Cardiac muscle cell (in vitro differentiated cells and primary cell): Measurements from ENCODE around the gene LRRC2. TPM values are rescaled to one million over a fixed set of nuclear protein-coding genes. Genes with fewer than 3 reads are reported as not detected.
"Not testable (repeated sequence)": the region's sequence is repeated elsewhere in the genome, so short reads cannot be mapped to it uniquely, and the experiment has no call there.

Experiments
- DNase-seq, 2 donors: peaks; one replicate each; pipeline versions ENCODE4 v3.0.0 to v3.0.0-alpha.2; 2010 to 2017; ENCODE audit warnings: low read depth in 1 of 2, low spot score in 1 of 2
- H3K27ac ChIP-seq: fragments of 200-600 bp; sonication (generic); 2 replicates; pipeline ENCODE4 v1.5.1; 2016
- H3K27me3 ChIP-seq: fragments of 200-600 bp; sonication (generic); 2 replicates; pipeline ENCODE4 v1.6.0; 2016; ENCODE audit warnings: control low read depth
- H3K36me3 ChIP-seq: fragments of 200-600 bp; sonication (generic); 2 replicates; pipeline ENCODE4 v1.5.1; 2016; ENCODE audit warnings: control low read depth
- H3K4me1 ChIP-seq: fragments of 200-600 bp; sonication (generic); 2 replicates; pipeline ENCODE4 v1.8.1; 2017; ENCODE audit warnings: low read depth, mild to moderate bottlenecking, mixed run types
- H3K4me3 ChIP-seq: fragments of 200-600 bp; sonication (generic); 2 replicates; pipeline ENCODE4 v1.5.1; 2016; ENCODE audit warnings: mild to moderate bottlenecking
- H3K9me3 ChIP-seq: fragments of 200-600 bp; sonication (generic); 2 replicates; pipeline ENCODE4 v1.5.1; 2017; ENCODE audit warnings: low read depth, mild to moderate bottlenecking, control low read depth
- polyA plus RNA-seq: library from polyadenylated mRNA; unstranded; fragments of >200 nt; fragmentation: Nextera tagmentation; extraction: Ambion mirVana; gene quantifications from 2 replicates; pipeline ENCODE4 v1.2.1, GENCODE V29; 2016
- total RNA-seq: library from RNA; depleted of rRNA; stranded (reverse); fragments of >200 nt; gene quantifications from 2 replicates; pipeline ENCODE4 v1.2.3, GENCODE V29; 2016
- TF ChIP-seq, protein P1 (sequence below): IDR thresholded peaks from 2 replicates; pipeline ENCODE4 v1.5.1; 2012; ENCODE audit warnings: low read depth, mild to moderate bottlenecking, low read length

Gene LRRC2
- total and polyA plus RNA-seq, 2 experiments from 2014 or later = 0.77 to 1.6 TPM

GRCh38 chr3:46578973-46579755 lies 13.1 kb upstream of the LRRC2 start:
- DNase-seq = no peak
- TF ChIP-seq, protein P1, sequence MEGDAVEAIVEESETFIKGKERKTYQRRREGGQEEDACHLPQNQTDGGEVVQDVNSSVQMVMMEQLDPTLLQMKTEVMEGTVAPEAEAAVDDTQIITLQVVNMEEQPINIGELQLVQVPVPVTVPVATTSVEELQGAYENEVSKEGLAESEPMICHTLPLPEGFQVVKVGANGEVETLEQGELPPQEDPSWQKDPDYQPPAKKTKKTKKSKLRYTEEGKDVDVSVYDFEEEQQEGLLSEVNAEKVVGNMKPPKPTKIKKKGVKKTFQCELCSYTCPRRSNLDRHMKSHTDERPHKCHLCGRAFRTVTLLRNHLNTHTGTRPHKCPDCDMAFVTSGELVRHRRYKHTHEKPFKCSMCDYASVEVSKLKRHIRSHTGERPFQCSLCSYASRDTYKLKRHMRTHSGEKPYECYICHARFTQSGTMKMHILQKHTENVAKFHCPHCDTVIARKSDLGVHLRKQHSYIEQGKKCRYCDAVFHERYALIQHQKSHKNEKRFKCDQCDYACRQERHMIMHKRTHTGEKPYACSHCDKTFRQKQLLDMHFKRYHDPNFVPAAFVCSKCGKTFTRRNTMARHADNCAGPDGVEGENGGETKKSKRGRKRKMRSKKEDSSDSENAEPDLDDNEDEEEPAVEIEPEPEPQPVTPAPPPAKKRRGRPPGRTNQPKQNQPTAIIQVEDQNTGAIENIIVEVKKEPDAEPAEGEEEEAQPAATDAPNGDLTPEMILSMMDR = no peak
- peaks cover 36% of the 10 kb centered on the region for H3K4me1 ChIP-seq
- H3K9me3 ChIP-seq = no peaks in the 10 kb centered on the region
- peaks cover 21% of the 10 kb centered on the region for H3K27me3 ChIP-seq
- H3K27ac ChIP-seq = no peak overlapping the region
- H3K36me3 ChIP-seq = no peaks in the 10 kb centered on the region
- no peak overlapping the region for H3K4me3 ChIP-seq

DNA sequence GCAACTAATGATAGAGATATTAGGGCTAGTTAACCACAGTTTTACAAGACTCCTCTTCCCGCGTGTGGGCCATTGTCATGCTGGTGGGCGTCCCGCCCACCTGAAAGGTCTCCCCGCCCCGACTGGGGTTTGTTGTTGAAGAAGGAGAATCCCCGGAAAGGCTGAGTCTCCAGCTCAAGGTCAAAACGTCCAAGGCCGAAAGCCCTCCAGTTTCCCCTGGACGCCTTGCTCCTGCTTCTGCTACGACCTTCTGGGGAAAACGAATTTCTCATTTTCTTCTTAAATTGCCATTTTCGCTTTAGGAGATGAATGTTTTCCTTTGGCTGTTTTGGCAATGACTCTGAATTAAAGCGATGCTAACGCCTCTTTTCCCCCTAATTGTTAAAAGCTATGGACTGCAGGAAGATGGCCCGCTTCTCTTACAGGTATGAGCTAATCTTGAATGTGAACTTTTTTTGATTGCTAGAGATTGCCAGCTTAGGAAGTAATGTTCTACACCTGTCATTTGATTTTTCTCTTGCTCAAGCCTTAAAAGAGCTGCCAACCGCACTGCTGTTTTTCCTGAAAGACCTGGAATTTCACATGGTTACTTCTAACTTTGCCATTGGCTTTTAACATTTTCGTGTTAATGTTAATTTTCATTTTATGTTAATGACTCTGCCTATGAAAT lies 11.6 kb upstream of the LRRC2 start:
- not testable (repeated sequence) for H3K27ac ChIP-seq, DNase-seq, H3K4me3 ChIP-seq, H3K36me3 ChIP-seq, H3K9me3 ChIP-seq
- Histone ChIP-seq H3K27me3 (peaks cover 21% of the 10 kb centered on the region), H3K4me1 (peaks cover 44% of the 10 kb centered on the region)

DNA sequence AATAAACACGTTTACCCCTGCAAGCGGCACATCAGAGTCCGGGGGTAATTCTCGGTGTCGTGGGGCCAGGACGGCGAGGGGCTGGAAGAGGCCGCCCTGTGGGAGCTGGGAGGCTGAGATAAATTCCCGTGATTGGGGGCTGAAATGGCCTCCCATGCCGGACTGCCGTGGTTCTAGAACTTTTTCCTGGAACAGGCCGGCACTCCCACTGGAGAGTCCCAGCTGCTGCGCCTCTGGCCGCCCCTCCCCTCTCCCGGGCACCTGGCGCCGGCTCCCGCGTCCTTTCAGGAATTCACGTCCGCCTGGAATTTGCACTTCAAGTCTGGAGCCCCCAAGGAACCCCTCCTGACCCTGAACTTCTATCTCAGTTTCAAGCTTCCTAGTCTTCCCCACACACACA lies 10.8 kb upstream of the LRRC2 start:
- Histone ChIP-seq H3K4me1 (peaks cover 44% of the 10 kb centered on the region), H3K9me3 (no peaks in the 10 kb centered on the region), H3K27me3 (peaks cover 21% of the 10 kb centered on the region), H3K27ac (no peak overlapping the region), H3K36me3 (no peaks in the 10 kb centered on the region), H3K4me3 (no peak overlapping the region)
- DNase-seq = peak in 1 of 2 donors; percentile 54
- TF ChIP-seq, protein P1 = no peak

GRCh38 chr3:46576386-46576785 lies 10.3 kb upstream of the LRRC2 start:
- Histone ChIP-seq H3K27ac (no peak overlapping the region), H3K4me3 (no peak overlapping the region), H3K9me3 (no peaks in the 10 kb centered on the region), H3K4me1 (peaks cover 44% of the 10 kb centered on the region), H3K27me3 (peaks cover 21% of the 10 kb centered on the region), H3K36me3 (no peaks in the 10 kb centered on the region)
- DNase-seq = no peak
- TF ChIP-seq, protein P1 = no peak

DNA sequence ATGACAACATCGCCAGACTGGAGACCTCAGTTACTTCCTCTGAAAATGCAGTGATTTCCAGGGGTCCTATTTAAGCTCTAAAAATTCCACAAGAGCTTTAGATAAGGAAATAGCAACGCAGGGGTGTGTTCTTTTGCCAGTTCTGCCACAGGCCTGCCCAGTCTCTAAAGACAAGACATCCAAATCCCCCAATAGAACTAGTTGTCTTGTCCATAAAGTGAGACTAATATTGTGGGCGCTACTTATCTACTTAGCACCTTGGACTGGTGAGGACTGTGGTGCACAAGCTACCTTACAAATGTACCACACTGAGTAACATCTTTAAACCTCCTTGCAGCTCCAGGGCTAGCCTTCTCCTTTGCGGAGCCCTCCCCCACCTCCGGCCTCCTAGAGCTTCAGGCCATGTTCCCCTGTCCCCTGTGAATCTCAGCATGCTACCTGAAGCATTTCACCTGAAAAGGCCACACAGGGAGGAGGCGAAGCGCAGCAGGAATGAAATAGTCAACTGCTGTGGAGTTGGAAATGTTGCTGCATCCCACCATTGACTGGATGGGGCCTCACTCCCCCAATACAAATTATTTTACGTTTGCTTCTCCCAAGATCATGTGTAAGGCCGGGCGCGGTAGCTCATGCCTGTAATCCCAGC lies 9.6 kb upstream of the LRRC2 start:
- Histone ChIP-seq H3K36me3 (no peaks in the 10 kb centered on the region), H3K9me3 (no peaks in the 10 kb centered on the region), H3K4me3 (no peak overlapping the region), H3K27me3 (peaks cover 21% of the 10 kb centered on the region), H3K4me1 (peaks cover 44% of the 10 kb centered on the region), H3K27ac (no peak overlapping the region)
- DNase-seq = no peak
- TF ChIP-seq, protein P1 = no peak
